Measurements from ENCODE around the gene SKI.

DNA sequence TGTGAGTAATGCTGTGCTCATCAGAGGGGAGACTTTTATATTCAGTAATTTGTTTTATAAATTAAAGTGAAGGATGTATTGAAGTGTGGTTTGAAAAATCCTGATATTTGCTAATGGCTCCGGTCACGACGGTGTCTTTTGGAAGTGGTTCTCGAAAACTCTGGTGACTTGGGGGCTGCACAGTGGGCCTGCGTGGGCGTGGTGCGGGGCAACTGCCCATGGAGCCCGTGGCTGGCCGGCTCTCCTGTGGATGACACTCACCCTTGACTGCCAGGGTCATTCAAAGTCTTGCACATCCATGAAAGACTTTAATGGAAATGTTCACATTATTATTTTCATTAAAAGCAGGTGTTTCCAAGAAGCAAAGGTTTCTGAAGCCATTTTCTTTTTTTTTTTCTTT is 41.2 kb upstream of the SKI start:
- TF ChIP-seq, protein P1, sequence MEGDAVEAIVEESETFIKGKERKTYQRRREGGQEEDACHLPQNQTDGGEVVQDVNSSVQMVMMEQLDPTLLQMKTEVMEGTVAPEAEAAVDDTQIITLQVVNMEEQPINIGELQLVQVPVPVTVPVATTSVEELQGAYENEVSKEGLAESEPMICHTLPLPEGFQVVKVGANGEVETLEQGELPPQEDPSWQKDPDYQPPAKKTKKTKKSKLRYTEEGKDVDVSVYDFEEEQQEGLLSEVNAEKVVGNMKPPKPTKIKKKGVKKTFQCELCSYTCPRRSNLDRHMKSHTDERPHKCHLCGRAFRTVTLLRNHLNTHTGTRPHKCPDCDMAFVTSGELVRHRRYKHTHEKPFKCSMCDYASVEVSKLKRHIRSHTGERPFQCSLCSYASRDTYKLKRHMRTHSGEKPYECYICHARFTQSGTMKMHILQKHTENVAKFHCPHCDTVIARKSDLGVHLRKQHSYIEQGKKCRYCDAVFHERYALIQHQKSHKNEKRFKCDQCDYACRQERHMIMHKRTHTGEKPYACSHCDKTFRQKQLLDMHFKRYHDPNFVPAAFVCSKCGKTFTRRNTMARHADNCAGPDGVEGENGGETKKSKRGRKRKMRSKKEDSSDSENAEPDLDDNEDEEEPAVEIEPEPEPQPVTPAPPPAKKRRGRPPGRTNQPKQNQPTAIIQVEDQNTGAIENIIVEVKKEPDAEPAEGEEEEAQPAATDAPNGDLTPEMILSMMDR (conservative IDR thresholded peaks at IDR 0.05; ENCODE audit: low read length) = no peak
- TF ChIP-seq EZH2phosphoT487 (IDR thresholded peaks at IDR 0.05; ENCODE audit: borderline replicate concordance, low read depth, low read length) = no peak

Measured in OCI-LY7 (cell line).